K562 (cell line): Measurements from ENCODE around the gene THOC1.

Source experiments
- ELF4 ChIP-seq: fragments of 450-650 bp; formaldehyde crosslinking; IDR thresholded peaks from 2 replicates; pipeline ENCODE4 v1.4.0; 2022; ENCODE audit warnings: missing genetic modification characterization
- ILK ChIP-seq: fragments of 450-650 bp; IDR thresholded peaks from 2 replicates; pipeline ENCODE4 v1.6.1; 2016; ENCODE audit warnings: missing genetic modification characterization, low read depth, mild to moderate bottlenecking, missing compliant biosample characterization, moderate library complexity, borderline replicate concordance
- JUND ChIP-seq, 2 experiments: IDR thresholded peaks; 2 replicates in 1 of 2; 3 replicates in 1 of 2; pipeline ENCODE4 v1.6.1; 2011; ENCODE audit warnings: borderline replicate concordance in 2 of 2, low read depth in 2 of 2, low read length in 2 of 2, improper control_type of control experiment in 1 of 2, missing biosample characterization in 1 of 2, missing genetic modification characterization in 1 of 2, missing genetic modification reagents in 1 of 2
- PHF20 ChIP-seq: fragments of 450-650 bp; IDR thresholded peaks from 2 replicates; pipeline ENCODE4 v1.6.1; 2018; ENCODE audit not compliant: partially characterized antibody
- RFX5 ChIP-seq: IDR thresholded peaks from 2 replicates; pipeline ENCODE4 v1.6.1; 2011; ENCODE audit warnings: low read depth, mild to moderate bottlenecking, improper control_type of control experiment, low read length

GRCh38 chr18:273525-273924, 5.7 kb upstream of the THOC1 start:
- TF ChIP-seq JUND (IDR thresholded peaks at IDR 0.05; ENCODE audit: borderline replicate concordance, low read depth, low read length): no peak
- TF ChIP-seq JUND (tag; IDR thresholded peaks at IDR 0.05; ENCODE audit: borderline replicate concordance, low read depth, low read length): no peak
- TF ChIP-seq ILK (tag): no peak
- TF ChIP-seq ELF4: no peak
- no peak for TF ChIP-seq RFX5
- TF ChIP-seq PHF20: no peak
